GM12801 (cell line): ENCODE data around the gene SNX6.

Experiments used
- CTCF ChIP-seq: IDR thresholded peaks from one replicate; pipeline ENCODE4 v1.5.1; 2011; ENCODE audit warnings: control low read depth; ENCODE audit not compliant: insufficient read length; ENCODE audit errors: extremely low read depth

The SNX6 gene

GRCh38 chr14:34667007-34667406, 37.1 kb upstream of the SNX6 start:
- no peak for TF ChIP-seq CTCF

GRCh38 chr14:34665785-34666435, 36.0 kb upstream of the SNX6 start:
- no peak for TF ChIP-seq CTCF

GRCh38 chr14:34662561-34663088, 32.7 kb upstream of the SNX6 start:
- TF ChIP-seq CTCF: no peak

- TF ChIP-seq CTCF: no peak
These were observed 30.8 kb upstream of the SNX6 start for GRCh38 chr14:34660796-34661195.

- no peak for TF ChIP-seq CTCF
These were observed 26.0 kb upstream of the SNX6 start for GRCh38 chr14:34655959-34656358.

GRCh38 chr14:34650786-34651584, 21.0 kb upstream of the SNX6 start:
- TF ChIP-seq CTCF: no peak

GRCh38 chr14:34649344-34649743, 19.4 kb upstream of the SNX6 start:
- TF ChIP-seq CTCF: no peak
